ENCODE measurements around the gene NOPCHAP1. TPM values are rescaled to one million over a fixed set of nuclear protein-coding genes. Genes with fewer than 3 reads are reported as not detected.

Gene NOPCHAP1
- polyA plus RNA-seq, 1 experiment: 9.5 TPM

GRCh38 chr12:104963757-104964156 is 22.4 kb upstream of the NOPCHAP1 start:
- TF ChIP-seq, protein P1, sequence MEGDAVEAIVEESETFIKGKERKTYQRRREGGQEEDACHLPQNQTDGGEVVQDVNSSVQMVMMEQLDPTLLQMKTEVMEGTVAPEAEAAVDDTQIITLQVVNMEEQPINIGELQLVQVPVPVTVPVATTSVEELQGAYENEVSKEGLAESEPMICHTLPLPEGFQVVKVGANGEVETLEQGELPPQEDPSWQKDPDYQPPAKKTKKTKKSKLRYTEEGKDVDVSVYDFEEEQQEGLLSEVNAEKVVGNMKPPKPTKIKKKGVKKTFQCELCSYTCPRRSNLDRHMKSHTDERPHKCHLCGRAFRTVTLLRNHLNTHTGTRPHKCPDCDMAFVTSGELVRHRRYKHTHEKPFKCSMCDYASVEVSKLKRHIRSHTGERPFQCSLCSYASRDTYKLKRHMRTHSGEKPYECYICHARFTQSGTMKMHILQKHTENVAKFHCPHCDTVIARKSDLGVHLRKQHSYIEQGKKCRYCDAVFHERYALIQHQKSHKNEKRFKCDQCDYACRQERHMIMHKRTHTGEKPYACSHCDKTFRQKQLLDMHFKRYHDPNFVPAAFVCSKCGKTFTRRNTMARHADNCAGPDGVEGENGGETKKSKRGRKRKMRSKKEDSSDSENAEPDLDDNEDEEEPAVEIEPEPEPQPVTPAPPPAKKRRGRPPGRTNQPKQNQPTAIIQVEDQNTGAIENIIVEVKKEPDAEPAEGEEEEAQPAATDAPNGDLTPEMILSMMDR (IDR thresholded peaks at IDR 0.05; ENCODE audit: low read depth, low read length): no peak
- CTCF ChIA-PET: no interaction called here
- Histone ChIP-seq H3K4me3 (ENCODE audit: low read depth, low read length) (no peak overlapping the region), H3K27ac (ENCODE audit: low read depth, low read length) (no peak overlapping the region), H3K9me3 (ENCODE audit: control insufficient read depth, insufficient read depth, low read length) (no peaks in the 10 kb centered on the region), H3K27me3 (ENCODE audit: control insufficient read depth, insufficient read depth, low read length) (peaks cover 18% of the 10 kb centered on the region)
- DNase-seq (ENCODE audit: low read depth, low spot score): no peak
- POLR2A ChIA-PET: no interaction called here

DNA sequence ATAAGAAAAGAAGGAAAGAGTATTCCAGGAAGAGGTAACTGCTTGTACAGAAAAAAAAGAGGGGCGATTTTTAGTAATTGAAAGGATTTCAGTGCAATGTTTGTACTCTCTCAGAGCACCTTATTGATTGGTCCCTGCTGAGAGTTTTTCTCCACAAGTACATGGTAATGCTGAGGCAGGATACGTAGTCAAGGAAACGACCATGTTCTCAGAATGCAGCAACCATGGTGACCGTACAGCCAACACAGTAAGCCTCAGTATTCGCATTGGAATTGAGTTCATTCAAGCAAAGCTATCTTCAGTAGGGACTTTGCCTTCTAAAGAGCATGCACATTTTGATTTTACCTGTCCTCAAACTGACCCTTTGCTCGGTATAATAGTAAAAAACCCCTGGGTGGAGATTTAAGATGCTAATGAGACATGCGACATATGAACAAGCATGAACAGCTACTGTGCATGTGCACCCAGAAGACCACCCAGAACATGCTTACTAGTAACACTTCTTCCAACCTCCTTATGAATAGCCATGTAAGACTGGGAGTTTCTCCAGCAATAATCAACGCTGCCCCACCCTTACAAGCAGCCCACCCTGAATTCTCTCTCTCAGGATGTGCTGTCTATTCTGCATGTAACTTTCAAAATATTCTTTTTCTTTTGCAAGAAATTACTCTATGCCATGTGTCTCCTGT is 21.8 kb upstream of the NOPCHAP1 start:
- TF ChIP-seq, protein P1 (IDR thresholded peaks at IDR 0.05; ENCODE audit: low read depth, low read length): no peak
- Histone ChIP-seq H3K9me3 (ENCODE audit: control insufficient read depth, insufficient read depth, low read length) (no peaks in the 10 kb centered on the region), H3K4me3 (ENCODE audit: low read depth, low read length) (no peak overlapping the region), H3K27ac (ENCODE audit: low read depth, low read length) (no peak overlapping the region), H3K27me3 (ENCODE audit: control insufficient read depth, insufficient read depth, low read length) (peaks cover 18% of the 10 kb centered on the region)
- ChIA-PET CTCF (no interaction called here), POLR2A (no interaction called here)
- no peak for DNase-seq (ENCODE audit: low read depth, low spot score)

DNA sequence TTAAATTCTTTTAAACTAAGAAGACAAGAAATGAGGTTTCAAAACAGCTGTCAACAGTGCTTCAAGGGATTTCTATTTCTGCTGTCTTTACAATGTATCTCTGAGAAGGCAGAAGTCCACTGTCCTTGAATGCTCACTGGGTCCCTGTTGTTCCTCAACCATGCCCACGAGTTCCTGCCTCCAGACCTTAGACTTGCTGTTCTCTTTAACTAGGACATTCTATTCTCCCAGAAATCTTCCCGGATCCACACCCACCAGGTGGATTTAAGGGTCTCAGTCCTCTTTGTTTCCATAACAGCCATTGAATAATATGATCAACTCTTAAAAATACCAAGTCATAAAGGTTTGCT is 21.3 kb upstream of the NOPCHAP1 start:
- no peaks in the 10 kb centered on the region for H3K9me3 ChIP-seq (ENCODE audit: control insufficient read depth, insufficient read depth, low read length)
- CTCF ChIA-PET: no interaction called here
- POLR2A ChIA-PET: no interaction called here

GRCh38 chr12:104966677-104967076 is 19.4 kb upstream of the NOPCHAP1 start:
- ChIA-PET POLR2A (no interaction called here), CTCF (no interaction called here)
- TF ChIP-seq, protein P1 (IDR thresholded peaks at IDR 0.05; ENCODE audit: low read depth, low read length): no peak
- Histone ChIP-seq H3K27me3 (ENCODE audit: control insufficient read depth, insufficient read depth, low read length) (peaks cover 18% of the 10 kb centered on the region), H3K4me3 (ENCODE audit: low read depth, low read length) (no peak overlapping the region), H3K9me3 (ENCODE audit: control insufficient read depth, insufficient read depth, low read length) (no peaks in the 10 kb centered on the region), H3K27ac (ENCODE audit: low read depth, low read length) (no peak overlapping the region)
- DNase-seq (ENCODE audit: low read depth, low spot score): no peak

More for the DNA sequence above, 21.3 kb upstream of the NOPCHAP1 start:
- H3K27ac ChIP-seq (ENCODE audit: low read depth, low read length): no peak overlapping the region
- TF ChIP-seq, protein P1 (IDR thresholded peaks at IDR 0.05; ENCODE audit: low read depth, low read length): no peak
- peaks cover 18% of the 10 kb centered on the region for H3K27me3 ChIP-seq (ENCODE audit: control insufficient read depth, insufficient read depth, low read length)
- no peak for DNase-seq (ENCODE audit: low read depth, low spot score)
- no peak overlapping the region for H3K4me3 ChIP-seq (ENCODE audit: low read depth, low read length)

- H3K9me3 ChIP-seq (ENCODE audit: control insufficient read depth, insufficient read depth, low read length): no peaks in the 10 kb centered on the region
- peaks cover 10% of the 10 kb centered on the region for H3K27me3 ChIP-seq (ENCODE audit: control insufficient read depth, insufficient read depth, low read length)
- H3K27ac ChIP-seq (ENCODE audit: low read depth, low read length): no peak overlapping the region
- CTCF ChIA-PET: no interaction called here
- TF ChIP-seq, protein P1 (IDR thresholded peaks at IDR 0.05; ENCODE audit: low read depth, low read length): no peak
- H3K4me3 ChIP-seq (ENCODE audit: low read depth, low read length): no peak overlapping the region
- DNase-seq (ENCODE audit: low read depth, low spot score): no peak
- POLR2A ChIA-PET: interaction anchor here (0.7 kb wide), 1 partner anchor 424 kb away, joined by 4 read pairs; no protein-coding TSS in a partner anchor
Measured at GRCh38 chr12:104969343-104969742, 16.8 kb upstream of the NOPCHAP1 start.

Measured in AG04450 (cell line).